PFSK-1 (cell line): ENCODE results near the gene FAM217B.

Experiments
- FOXP2 ChIP-seq: optimal IDR thresholded peaks from 2 replicates; pipeline ENCODE3; 2011; ENCODE audit warnings: borderline replicate concordance, control low read depth, inconsistent platforms; ENCODE audit not compliant: insufficient read depth; ENCODE audit errors: extremely low read length, extremely low read depth
- POLR2AphosphoS5 ChIP-seq: IDR thresholded peaks from 2 replicates; pipeline ENCODE4 v1.6.1; 2012; ENCODE audit warnings: low read depth, mild to moderate bottlenecking, control low read depth, low read length, moderate library complexity
- REST ChIP-seq, 2 experiments: IDR thresholded peaks; 2 replicates each; pipeline versions ENCODE4 v1.6.1 to v1.8.0; 2011 to 2012; ENCODE audit warnings: low read depth in 2 of 2, low read length in 2 of 2, control low read depth in 1 of 2, inconsistent platforms in 1 of 2, mild to moderate bottlenecking in 1 of 2, moderate library complexity in 1 of 2; ENCODE audit not compliant: insufficient read depth in 1 of 2
- SIN3A ChIP-seq: IDR thresholded peaks from 2 replicates; pipeline ENCODE4 v1.6.1; 2012; ENCODE audit warnings: mild to moderate bottlenecking, low read length, moderate library complexity, borderline replicate concordance; ENCODE audit not compliant: insufficient read depth
- TAF1 ChIP-seq: IDR thresholded peaks from 2 replicates; pipeline ENCODE4 v1.6.1; 2012; ENCODE audit warnings: low read length, control low read depth, borderline replicate concordance; ENCODE audit not compliant: insufficient read depth

Gene FAM217B

GRCh38 chr20:59971428-59971827, 31.2 kb downstream of the FAM217B start:
- TF ChIP-seq SIN3A (no peak), TAF1 (no peak), FOXP2 (no peak), POLR2AphosphoS5 (no peak), REST (IDR thresholded peaks at IDR 0.05; ENCODE audit: insufficient read depth in 1 of 2, low read depth in 2 of 2, low read length in 2 of 2) (no peak)

- TF ChIP-seq SIN3A (no peak), REST (IDR thresholded peaks at IDR 0.05; ENCODE audit: insufficient read depth in 1 of 2, low read depth in 2 of 2, low read length in 2 of 2) (no peak), TAF1 (no peak), POLR2AphosphoS5 (no peak), FOXP2 (no peak)
Observed at GRCh38 chr20:59972037-59972801, 32.0 kb downstream of the FAM217B start.

GRCh38 chr20:59976156-59976782, 36.1 kb downstream of the FAM217B start:
- TF ChIP-seq REST (IDR thresholded peaks at IDR 0.05; ENCODE audit: insufficient read depth in 1 of 2, low read depth in 2 of 2, low read length in 2 of 2) = no peak
- TF ChIP-seq TAF1 = no peak
- TF ChIP-seq POLR2AphosphoS5 = no peak
- no peak for TF ChIP-seq FOXP2
- no peak for TF ChIP-seq SIN3A

- TF ChIP-seq POLR2AphosphoS5 = no peak
- TF ChIP-seq TAF1 = no peak
- TF ChIP-seq FOXP2 = no peak
- TF ChIP-seq SIN3A = no peak
- TF ChIP-seq REST (IDR thresholded peaks at IDR 0.05; ENCODE audit: insufficient read depth in 1 of 2, low read depth in 2 of 2, low read length in 2 of 2) = no peak
Observed at GRCh38 chr20:59977086-59977485, 36.9 kb downstream of the FAM217B start.
